Fibroblast of lung (primary cell): ENCODE measurements around the gene TIAM2.

Experiments used
- CTCF ChIP-seq, 2 donors: IDR thresholded peaks in 1 of 2; conservative IDR thresholded peaks in 1 of 2; 1 replicate in 1 of 2; 2 replicates in 1 of 2; pipeline ENCODE4 v1.5.1; 2011 to 2012; ENCODE audit warnings: low read length in 2 of 2, control low read depth in 1 of 2, inconsistent platforms in 1 of 2, low read depth in 1 of 2, mild to moderate bottlenecking in 1 of 2
- EZH2 ChIP-seq: IDR thresholded peaks from 2 replicates; pipeline ENCODE4 v1.5.1; 2012; ENCODE audit warnings: low read length, control low read depth, mild to moderate bottlenecking; ENCODE audit errors: missing control alignments

- TF ChIP-seq CTCF (conservative IDR thresholded peaks at IDR 0.05 in 1 of 2, IDR thresholded peaks at IDR 0.05 in 1 of 2; ENCODE audit: low read depth in 1 of 2, low read length in 2 of 2): no peak
- TF ChIP-seq EZH2: no peak
Measured at GRCh38 chr6:155142168-155143028, 147.3 kb downstream of the TIAM2 start.
